Neural progenitor cell (in vitro differentiated cells): ENCODE results near the gene RTN4RL2.
"Not testable (repeated sequence)": the region's sequence is repeated elsewhere in the genome, so short reads cannot be mapped to it uniquely, and the experiment has no call there.

Source experiments
- CTCF ChIP-seq: fragments of 200-600 bp; sonication (generic); IDR thresholded peaks from 2 replicates; pipeline ENCODE4 v1.5.1; 2017; ENCODE audit warnings: antibody characterized with exemption, mild to moderate bottlenecking
- EZH2 ChIP-seq: fragments of 200-600 bp; sonication (generic); IDR thresholded peaks from 2 replicates; pipeline ENCODE4 v1.6.1; 2017; ENCODE audit warnings: antibody characterized with exemption, mild to moderate bottlenecking, moderate library complexity

- TF ChIP-seq CTCF, EZH2: not testable (repeated sequence)
These were observed 15.3 kb upstream of the RTN4RL2 start for GRCh38 chr11:57445122-57445394.
